ENCODE measurements around the gene CRAMP1.

DNA sequence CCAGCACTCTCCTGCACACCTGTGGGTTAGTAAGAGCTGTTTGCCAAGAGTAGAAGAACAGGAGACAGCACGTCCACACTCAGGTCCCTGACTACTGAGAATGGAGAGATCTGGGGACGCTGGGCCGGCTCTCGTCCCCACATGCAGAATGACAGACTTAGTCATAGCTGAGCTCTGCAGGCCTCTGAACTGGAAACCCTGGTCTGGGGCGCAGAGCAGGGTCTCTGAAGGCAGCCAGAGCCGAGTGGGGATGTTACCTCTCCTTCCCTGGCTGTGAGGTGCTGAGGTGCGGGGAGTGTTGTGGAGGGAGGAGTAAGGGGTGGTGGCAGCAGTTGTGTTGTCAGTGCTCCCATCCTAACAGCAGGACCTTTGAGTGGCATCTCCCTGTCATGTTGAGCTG is 58.7 kb downstream of the CRAMP1 start:
- no peak for TF ChIP-seq POLR2A (IDR thresholded peaks at IDR 0.05)
- TF ChIP-seq, protein P1, sequence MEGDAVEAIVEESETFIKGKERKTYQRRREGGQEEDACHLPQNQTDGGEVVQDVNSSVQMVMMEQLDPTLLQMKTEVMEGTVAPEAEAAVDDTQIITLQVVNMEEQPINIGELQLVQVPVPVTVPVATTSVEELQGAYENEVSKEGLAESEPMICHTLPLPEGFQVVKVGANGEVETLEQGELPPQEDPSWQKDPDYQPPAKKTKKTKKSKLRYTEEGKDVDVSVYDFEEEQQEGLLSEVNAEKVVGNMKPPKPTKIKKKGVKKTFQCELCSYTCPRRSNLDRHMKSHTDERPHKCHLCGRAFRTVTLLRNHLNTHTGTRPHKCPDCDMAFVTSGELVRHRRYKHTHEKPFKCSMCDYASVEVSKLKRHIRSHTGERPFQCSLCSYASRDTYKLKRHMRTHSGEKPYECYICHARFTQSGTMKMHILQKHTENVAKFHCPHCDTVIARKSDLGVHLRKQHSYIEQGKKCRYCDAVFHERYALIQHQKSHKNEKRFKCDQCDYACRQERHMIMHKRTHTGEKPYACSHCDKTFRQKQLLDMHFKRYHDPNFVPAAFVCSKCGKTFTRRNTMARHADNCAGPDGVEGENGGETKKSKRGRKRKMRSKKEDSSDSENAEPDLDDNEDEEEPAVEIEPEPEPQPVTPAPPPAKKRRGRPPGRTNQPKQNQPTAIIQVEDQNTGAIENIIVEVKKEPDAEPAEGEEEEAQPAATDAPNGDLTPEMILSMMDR (IDR thresholded peaks at IDR 0.05) = no peak

Data from adrenal gland (tissue), 5 donors.